ENCODE results near the gene SLC22A14.

SLC22A14 gene

DNA sequence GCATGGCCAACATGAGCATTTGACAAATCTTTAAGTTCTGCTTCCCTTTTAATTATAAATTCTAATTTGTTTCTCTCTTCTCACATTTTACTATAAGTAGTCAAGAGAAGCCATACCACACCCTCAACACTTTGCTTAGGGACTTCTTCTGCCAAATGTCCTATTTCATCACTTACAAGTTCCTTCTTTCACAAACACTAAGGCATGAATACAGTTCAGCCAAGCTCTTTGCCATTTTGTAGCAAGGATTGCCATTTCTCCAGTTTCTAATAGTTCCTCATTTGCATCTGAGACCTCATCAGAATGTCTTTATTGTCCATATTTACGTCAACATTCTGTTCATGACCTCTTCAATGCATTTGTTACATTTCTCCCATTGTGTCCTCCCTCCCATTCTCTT, 29.4 kb downstream of the SLC22A14 start:
- no peaks in the 10 kb centered on the region for H3K4me1 ChIP-seq (ENCODE audit: control insufficient read depth in 2 of 2, insufficient read depth in 2 of 2, low read length in 2 of 2)
- H3K27ac ChIP-seq (ENCODE audit: low read depth in 2 of 2, low read length in 2 of 2) = no peak overlapping the region
- no peak overlapping the region for H3K9ac ChIP-seq (ENCODE audit: low read depth in 1 of 2, low read length in 2 of 2)
- H3K36me3 ChIP-seq (ENCODE audit: control insufficient read depth in 2 of 2, insufficient read depth in 2 of 2, low read length in 2 of 2) = no peaks in the 10 kb centered on the region
- no peaks in the 10 kb centered on the region for H3K27me3 ChIP-seq (ENCODE audit: control insufficient read depth in 2 of 2, insufficient read depth in 2 of 2, low read length in 2 of 2)
- H3K4me3 ChIP-seq (ENCODE audit: low read length in 2 of 2) = no peak overlapping the region
- no peaks in the 10 kb centered on the region for H3K9me3 ChIP-seq (ENCODE audit: control insufficient read depth in 2 of 2, low read length in 2 of 2)

DNA sequence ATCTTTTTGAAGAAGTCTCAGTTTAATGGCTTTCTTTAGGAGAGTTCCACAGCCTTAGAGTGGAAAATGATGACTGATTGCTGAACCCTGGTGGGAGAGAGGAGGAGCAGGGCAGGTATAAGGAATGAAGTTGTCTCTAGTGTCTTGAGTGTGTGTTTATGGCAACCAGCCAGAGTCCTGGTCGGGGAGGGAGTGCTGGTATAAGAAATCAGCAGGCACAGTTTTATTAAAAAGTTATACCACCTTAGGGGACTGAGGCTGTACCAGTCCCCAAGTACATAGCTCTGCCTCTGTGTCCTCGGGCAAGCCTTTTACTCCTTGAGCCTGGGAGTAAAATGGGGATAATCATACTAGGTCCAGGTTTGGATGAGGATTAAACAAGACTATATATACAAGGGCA, 29.8 kb downstream of the SLC22A14 start:
- H3K4me3 ChIP-seq (ENCODE audit: low read length in 2 of 2) = no peak overlapping the region
- no peaks in the 10 kb centered on the region for H3K9me3 ChIP-seq (ENCODE audit: control insufficient read depth in 2 of 2, low read length in 2 of 2)
- no peaks in the 10 kb centered on the region for H3K36me3 ChIP-seq (ENCODE audit: control insufficient read depth in 2 of 2, insufficient read depth in 2 of 2, low read length in 2 of 2)

DNA sequence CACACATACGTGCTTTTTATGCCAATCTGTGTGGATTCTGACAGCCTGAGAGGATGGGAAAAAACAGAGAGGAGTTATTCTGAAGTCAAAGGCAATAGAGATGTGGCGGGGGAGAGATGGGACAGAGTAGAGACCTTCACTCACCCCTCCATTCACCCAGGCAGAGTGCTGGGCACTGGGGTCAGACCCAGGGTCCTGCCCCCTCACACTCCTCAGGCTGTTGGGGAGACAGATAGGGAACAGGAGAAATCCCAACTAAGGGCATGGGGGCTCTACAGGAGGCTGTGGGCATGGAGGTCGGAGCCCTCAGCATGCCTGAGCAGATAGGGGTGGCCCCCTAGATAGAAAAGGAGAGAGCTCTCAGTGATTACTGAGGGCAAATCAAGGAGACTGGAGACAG, 30.3 kb downstream of the SLC22A14 start:
- H3K36me3 ChIP-seq (ENCODE audit: control insufficient read depth in 2 of 2, insufficient read depth in 2 of 2, low read length in 2 of 2) = no peaks in the 10 kb centered on the region
- H3K4me3 ChIP-seq (ENCODE audit: low read length in 2 of 2) = no peak overlapping the region
- no peak overlapping the region for H3K9ac ChIP-seq (ENCODE audit: low read depth in 1 of 2, low read length in 2 of 2)
- no peaks in the 10 kb centered on the region for H3K27me3 ChIP-seq (ENCODE audit: control insufficient read depth in 2 of 2, insufficient read depth in 2 of 2, low read length in 2 of 2)
- no peaks in the 10 kb centered on the region for H3K9me3 ChIP-seq (ENCODE audit: control insufficient read depth in 2 of 2, low read length in 2 of 2)
- no peaks in the 10 kb centered on the region for H3K4me1 ChIP-seq (ENCODE audit: control insufficient read depth in 2 of 2, insufficient read depth in 2 of 2, low read length in 2 of 2)
- no peak overlapping the region for H3K27ac ChIP-seq (ENCODE audit: low read depth in 2 of 2, low read length in 2 of 2)

More for the DNA sequence above, 29.8 kb downstream of the SLC22A14 start:
- H3K27ac ChIP-seq (ENCODE audit: low read depth in 2 of 2, low read length in 2 of 2) = no peak overlapping the region
- H3K4me1 ChIP-seq (ENCODE audit: control insufficient read depth in 2 of 2, insufficient read depth in 2 of 2, low read length in 2 of 2) = no peaks in the 10 kb centered on the region
- H3K27me3 ChIP-seq (ENCODE audit: control insufficient read depth in 2 of 2, insufficient read depth in 2 of 2, low read length in 2 of 2) = no peaks in the 10 kb centered on the region
- no peak overlapping the region for H3K9ac ChIP-seq (ENCODE audit: low read depth in 1 of 2, low read length in 2 of 2)

DNA sequence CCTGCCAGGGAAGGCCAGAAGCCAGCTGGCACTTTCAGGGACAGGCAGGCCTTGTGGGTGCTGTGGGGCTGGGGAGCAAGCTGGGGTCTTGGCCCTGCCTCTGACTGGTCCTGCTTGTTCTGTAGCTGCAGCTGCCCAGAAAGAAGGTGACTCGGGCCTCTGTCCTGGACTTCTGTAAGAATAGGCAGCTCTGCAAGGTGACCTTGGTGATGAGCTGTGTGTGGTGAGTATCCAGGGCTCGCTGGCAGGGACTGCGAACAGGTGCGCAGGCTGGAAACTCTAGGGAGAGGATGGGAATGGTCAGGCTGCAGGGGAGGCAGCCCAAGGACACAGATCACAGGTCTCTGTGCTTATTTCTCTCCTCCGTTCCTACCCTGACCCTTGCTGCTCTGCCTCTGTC, 31.2 kb downstream of the SLC22A14 start:
- H3K9ac ChIP-seq (ENCODE audit: low read depth in 1 of 2, low read length in 2 of 2) = no peak overlapping the region
- no peaks in the 10 kb centered on the region for H3K4me1 ChIP-seq (ENCODE audit: control insufficient read depth in 2 of 2, insufficient read depth in 2 of 2, low read length in 2 of 2)

DNA sequence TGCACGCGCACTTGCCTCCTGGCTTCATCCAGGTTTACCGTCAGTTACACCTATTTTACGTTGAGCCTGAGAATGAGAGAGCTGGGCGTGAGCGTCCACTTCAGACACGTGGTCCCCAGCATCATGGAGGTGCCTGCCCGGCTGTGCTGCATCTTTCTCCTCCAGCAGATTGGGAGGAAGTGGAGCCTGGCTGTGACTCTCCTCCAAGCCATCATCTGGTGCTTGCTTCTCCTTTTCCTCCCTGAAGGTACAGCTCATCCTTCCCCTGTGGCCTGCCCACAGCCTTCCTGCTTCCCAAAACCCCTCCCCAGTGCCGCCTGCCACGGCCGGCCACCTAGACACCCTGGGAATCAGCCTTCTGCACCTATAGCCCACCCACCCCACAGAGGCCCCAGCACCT, 31.6 kb downstream of the SLC22A14 start:
- no peak overlapping the region for H3K27ac ChIP-seq (ENCODE audit: low read depth in 2 of 2, low read length in 2 of 2)
- no peak overlapping the region for H3K4me3 ChIP-seq (ENCODE audit: low read length in 2 of 2)
- H3K36me3 ChIP-seq (ENCODE audit: control insufficient read depth in 2 of 2, insufficient read depth in 2 of 2, low read length in 2 of 2) = no peaks in the 10 kb centered on the region
- no peaks in the 10 kb centered on the region for H3K4me1 ChIP-seq (ENCODE audit: control insufficient read depth in 2 of 2, insufficient read depth in 2 of 2, low read length in 2 of 2)
- H3K9me3 ChIP-seq (ENCODE audit: control insufficient read depth in 2 of 2, low read length in 2 of 2) = no peaks in the 10 kb centered on the region
- H3K27me3 ChIP-seq (ENCODE audit: control insufficient read depth in 2 of 2, insufficient read depth in 2 of 2, low read length in 2 of 2) = no peaks in the 10 kb centered on the region
- H3K9ac ChIP-seq (ENCODE audit: low read depth in 1 of 2, low read length in 2 of 2) = no peak overlapping the region

More for the DNA sequence above, 31.2 kb downstream of the SLC22A14 start:
- Histone ChIP-seq H3K27ac (ENCODE audit: low read depth in 2 of 2, low read length in 2 of 2) (no peak overlapping the region), H3K4me3 (ENCODE audit: low read length in 2 of 2) (no peak overlapping the region), H3K36me3 (ENCODE audit: control insufficient read depth in 2 of 2, insufficient read depth in 2 of 2, low read length in 2 of 2) (no peaks in the 10 kb centered on the region), H3K9me3 (ENCODE audit: control insufficient read depth in 2 of 2, low read length in 2 of 2) (no peaks in the 10 kb centered on the region), H3K27me3 (ENCODE audit: control insufficient read depth in 2 of 2, insufficient read depth in 2 of 2, low read length in 2 of 2) (no peaks in the 10 kb centered on the region)

DNA sequence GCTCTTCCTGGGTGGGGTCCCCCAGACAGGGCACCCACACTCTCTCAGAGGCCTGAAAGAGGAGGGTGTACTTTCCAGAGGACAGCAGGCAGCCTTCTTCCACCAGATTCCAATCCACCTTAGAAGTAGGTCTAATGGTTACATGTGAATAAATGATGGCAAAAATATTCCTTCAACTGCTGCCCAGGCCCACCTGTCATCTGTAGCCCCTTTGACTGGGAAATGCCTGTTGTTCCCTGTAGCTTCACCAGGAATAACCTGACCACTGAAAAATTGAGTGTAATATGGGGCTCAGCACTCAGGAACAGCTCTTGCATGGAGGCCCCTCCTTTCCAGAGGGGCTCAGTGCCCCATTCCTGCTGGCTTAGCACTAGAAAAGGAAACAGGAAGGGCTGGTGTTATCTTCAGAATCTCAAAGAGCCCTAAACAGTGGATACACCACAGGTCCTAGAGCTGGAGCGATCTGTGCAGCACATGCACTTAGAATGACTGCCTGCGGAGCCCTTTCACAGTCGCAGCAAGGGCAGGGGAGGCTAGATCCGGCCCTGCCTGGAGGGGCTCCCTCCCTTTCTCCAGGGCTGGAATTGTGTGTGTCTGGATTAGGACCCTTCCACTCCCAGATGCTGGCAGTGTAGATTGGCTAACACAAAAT, 32.1 kb downstream of the SLC22A14 start:
- H3K9ac ChIP-seq (ENCODE audit: low read depth in 1 of 2, low read length in 2 of 2) = no peak overlapping the region
- no peaks in the 10 kb centered on the region for H3K27me3 ChIP-seq (ENCODE audit: control insufficient read depth in 2 of 2, insufficient read depth in 2 of 2, low read length in 2 of 2)
- no peak overlapping the region for H3K4me3 ChIP-seq (ENCODE audit: low read length in 2 of 2)
- no peaks in the 10 kb centered on the region for H3K36me3 ChIP-seq (ENCODE audit: control insufficient read depth in 2 of 2, insufficient read depth in 2 of 2, low read length in 2 of 2)
- no peaks in the 10 kb centered on the region for H3K9me3 ChIP-seq (ENCODE audit: control insufficient read depth in 2 of 2, low read length in 2 of 2)
- no peak overlapping the region for H3K27ac ChIP-seq (ENCODE audit: low read depth in 2 of 2, low read length in 2 of 2)
- H3K4me1 ChIP-seq (ENCODE audit: control insufficient read depth in 2 of 2, insufficient read depth in 2 of 2, low read length in 2 of 2) = no peaks in the 10 kb centered on the region

DNA sequence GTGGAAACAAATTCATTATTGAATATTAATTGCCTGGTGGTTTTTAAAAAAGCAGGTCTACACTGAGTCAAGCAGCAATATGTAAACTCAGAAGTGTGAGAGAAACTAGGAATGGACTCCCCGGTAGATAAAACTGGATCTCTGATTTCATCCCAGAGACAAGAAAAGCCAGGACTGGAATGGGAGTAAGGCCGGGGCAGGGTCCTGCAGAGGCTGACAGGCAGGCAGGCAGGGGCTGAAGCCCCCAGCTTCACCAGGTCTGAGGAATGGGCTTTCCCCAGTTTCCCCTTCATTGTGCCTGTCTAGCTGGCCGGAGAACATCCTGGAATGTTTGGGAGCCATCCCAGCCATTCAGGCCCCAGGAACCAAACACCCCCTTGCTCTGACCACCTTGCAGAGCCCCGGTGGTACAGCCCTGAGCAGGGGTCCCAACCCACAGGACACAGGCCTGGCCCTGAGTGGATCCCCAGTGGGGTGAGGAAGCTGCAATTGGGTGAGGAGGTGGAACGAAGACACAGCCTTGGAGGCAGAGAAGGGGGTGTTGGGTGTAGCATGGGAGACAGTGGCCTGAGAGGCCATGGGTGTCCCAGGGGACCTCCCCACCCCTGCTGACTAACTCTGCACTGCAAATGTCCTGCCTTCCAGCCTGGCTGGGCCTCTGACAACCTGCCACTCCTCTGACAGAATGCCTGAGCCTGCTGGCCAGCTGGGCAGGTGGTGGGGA, 32.8 kb downstream of the SLC22A14 start:
- Histone ChIP-seq H3K36me3 (ENCODE audit: control insufficient read depth in 2 of 2, insufficient read depth in 2 of 2, low read length in 2 of 2) (no peaks in the 10 kb centered on the region), H3K9ac (ENCODE audit: low read depth in 1 of 2, low read length in 2 of 2) (no peak overlapping the region), H3K4me3 (ENCODE audit: low read length in 2 of 2) (no peak overlapping the region), H3K27me3 (ENCODE audit: control insufficient read depth in 2 of 2, insufficient read depth in 2 of 2, low read length in 2 of 2) (no peaks in the 10 kb centered on the region), H3K4me1 (ENCODE audit: control insufficient read depth in 2 of 2, insufficient read depth in 2 of 2, low read length in 2 of 2) (no peaks in the 10 kb centered on the region), H3K27ac (ENCODE audit: low read depth in 2 of 2, low read length in 2 of 2) (no peak overlapping the region), H3K9me3 (ENCODE audit: control insufficient read depth in 2 of 2, low read length in 2 of 2) (no peaks in the 10 kb centered on the region)

DNA sequence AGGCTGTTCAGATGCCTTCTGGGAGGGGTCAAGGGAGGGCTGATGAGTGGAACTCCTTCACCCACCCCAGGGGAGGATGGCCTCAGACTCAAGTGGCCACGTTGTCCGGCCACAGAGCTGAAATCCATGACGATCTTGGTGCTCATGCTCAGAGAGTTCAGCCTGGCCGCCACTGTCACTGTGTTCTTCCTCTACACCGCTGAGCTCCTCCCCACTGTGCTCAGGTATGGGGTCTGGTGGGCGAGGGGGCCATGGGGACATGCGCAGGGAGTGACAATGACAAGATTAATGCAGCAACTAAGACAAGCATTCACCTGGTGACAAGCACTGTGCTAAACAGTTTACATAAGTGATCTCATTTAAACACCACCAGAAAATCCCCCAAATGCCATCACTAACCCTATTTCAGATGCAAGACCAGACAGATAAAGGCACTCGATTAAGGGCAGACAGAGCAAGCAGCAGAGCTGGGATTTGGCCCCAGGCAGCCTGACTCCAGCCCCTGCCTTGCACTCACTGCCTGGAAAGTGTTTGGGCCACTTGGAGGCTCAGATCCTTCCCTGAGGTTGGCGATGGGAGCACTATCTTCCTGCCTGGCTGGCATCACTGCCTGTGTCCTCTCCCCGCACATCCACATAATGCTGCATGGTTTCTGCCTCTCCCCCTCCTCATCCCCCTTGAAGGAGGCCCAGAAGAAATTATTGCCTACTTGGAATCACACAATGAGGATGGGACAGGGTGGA, 33.6 kb downstream of the SLC22A14 start:
- H3K9me3 ChIP-seq (ENCODE audit: control insufficient read depth in 2 of 2, low read length in 2 of 2) = no peaks in the 10 kb centered on the region
- no peak overlapping the region for H3K27ac ChIP-seq (ENCODE audit: low read depth in 2 of 2, low read length in 2 of 2)

DNA sequence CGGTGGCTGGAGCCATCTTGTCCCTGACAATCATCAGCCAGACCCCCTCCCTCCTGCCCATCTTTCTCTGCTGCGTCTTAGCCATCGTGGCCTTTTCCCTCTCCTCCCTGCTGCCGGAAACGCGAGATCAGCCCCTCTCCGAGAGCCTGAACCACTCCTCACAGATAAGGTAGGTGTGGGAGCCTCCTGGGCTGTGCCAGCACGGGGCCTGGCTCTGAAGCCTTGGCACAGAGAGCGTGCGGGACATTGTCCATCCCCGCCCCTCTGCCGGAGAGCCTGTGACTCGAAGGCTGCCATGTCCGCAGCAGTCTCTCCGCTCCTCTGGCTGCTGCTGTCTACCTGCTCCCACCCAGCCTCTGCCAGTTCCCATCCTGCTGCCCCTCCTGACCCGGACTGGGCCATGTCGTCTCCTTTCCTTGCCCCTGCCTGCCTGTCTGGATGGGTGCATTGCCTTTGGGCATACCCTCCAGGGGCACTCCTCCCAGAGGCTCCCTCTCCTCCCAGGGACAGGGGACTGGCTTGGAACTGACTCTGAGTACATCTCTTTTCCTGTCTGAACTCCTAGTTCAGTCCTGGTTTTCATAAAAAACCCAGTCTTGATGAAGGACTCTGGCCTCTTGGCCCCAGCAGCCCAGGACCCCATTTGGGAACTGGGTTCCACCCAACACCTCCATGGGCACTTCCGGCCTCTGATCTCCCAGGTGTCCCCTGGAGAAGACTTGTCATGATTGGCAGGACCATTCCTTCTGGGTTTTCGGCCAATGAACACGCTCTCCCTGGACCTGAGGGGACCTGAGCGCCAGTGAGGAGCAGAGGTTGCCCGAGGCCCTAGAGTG, 34.5 kb downstream of the SLC22A14 start:
- Histone ChIP-seq H3K4me1 (ENCODE audit: control insufficient read depth in 2 of 2, insufficient read depth in 2 of 2, low read length in 2 of 2) (no peaks in the 10 kb centered on the region), H3K27ac (ENCODE audit: low read depth in 2 of 2, low read length in 2 of 2) (no peak overlapping the region), H3K27me3 (ENCODE audit: control insufficient read depth in 2 of 2, insufficient read depth in 2 of 2, low read length in 2 of 2) (no peaks in the 10 kb centered on the region), H3K9ac (ENCODE audit: low read depth in 1 of 2, low read length in 2 of 2) (no peak overlapping the region), H3K4me3 (ENCODE audit: low read length in 2 of 2) (no peak overlapping the region), H3K9me3 (ENCODE audit: control insufficient read depth in 2 of 2, low read length in 2 of 2) (no peaks in the 10 kb centered on the region), H3K36me3 (ENCODE audit: control insufficient read depth in 2 of 2, insufficient read depth in 2 of 2, low read length in 2 of 2) (no peaks in the 10 kb centered on the region)

More for the DNA sequence above, 33.6 kb downstream of the SLC22A14 start:
- no peak overlapping the region for H3K4me3 ChIP-seq (ENCODE audit: low read length in 2 of 2)
- H3K27me3 ChIP-seq (ENCODE audit: control insufficient read depth in 2 of 2, insufficient read depth in 2 of 2, low read length in 2 of 2) = no peaks in the 10 kb centered on the region
- H3K9ac ChIP-seq (ENCODE audit: low read depth in 1 of 2, low read length in 2 of 2) = no peak overlapping the region
- H3K4me1 ChIP-seq (ENCODE audit: control insufficient read depth in 2 of 2, insufficient read depth in 2 of 2, low read length in 2 of 2) = no peaks in the 10 kb centered on the region
- H3K36me3 ChIP-seq (ENCODE audit: control insufficient read depth in 2 of 2, insufficient read depth in 2 of 2, low read length in 2 of 2) = no peaks in the 10 kb centered on the region
